ENCODE data around the gene MACROD2. TPM values are rescaled to one million over a fixed set of nuclear protein-coding genes. Genes with fewer than 3 reads are reported as not detected.

The MACROD2 gene
- polyA plus RNA-seq, 1 donor (not counting 4 experiments of a cell fraction or from before 2014, with no cell fraction given) = 0.71 TPM

- H3K79me2 ChIP-seq (ENCODE audit: control insufficient read depth, insufficient read depth, low read length) = no peaks in the 10 kb centered on the region
- H3K4me1 ChIP-seq (ENCODE audit: control insufficient read depth, extremely low read depth, insufficient read depth, low read length) = peaks cover 2% of the 10 kb centered on the region
- H3K9me1 ChIP-seq (ENCODE audit: control insufficient read depth, extremely low read depth, insufficient read depth, low read length) = no peaks in the 10 kb centered on the region
- FAIRE-seq (no peak), DNase-seq (ENCODE audit: low read depth, low spot score) (no peak)
- H3K9ac ChIP-seq (ENCODE audit: control insufficient read depth, extremely low read depth, insufficient read depth, low read length) = no peak overlapping the region
- no peaks in the 10 kb centered on the region for H4K20me1 ChIP-seq (ENCODE audit: control insufficient read depth, extremely low read depth, insufficient read depth, low read length)
- dilution Hi-C loops (cut with MboI; ENCODE audit: extremely low pct_ligation_motif_present, low sequenced_read_pairs) = no loop called here
- no peak overlapping the region for H3K27ac ChIP-seq (ENCODE audit: control insufficient read depth, insufficient read depth, low read length)
- H3K36me3 ChIP-seq (ENCODE audit: control insufficient read depth in 2 of 2, extremely low read depth in 1 of 2, insufficient read depth in 2 of 2, low read length in 2 of 2) = no peaks in the 10 kb centered on the region
- no peak overlapping the region for H2AFZ ChIP-seq (ENCODE audit: control insufficient read depth, low read length)
- TF ChIP-seq EZH2 (IDR thresholded peaks at IDR 0.05; ENCODE audit: low read length) = no peak
- TF ChIP-seq CTCF (optimal IDR thresholded peaks at IDR 0.05 in 1 of 3, IDR thresholded peaks at IDR 0.05 in 1 of 3, conservative IDR thresholded peaks at IDR 0.05 in 1 of 3; ENCODE audit: extremely low read depth in 1 of 3, insufficient read depth in 2 of 3, low read length in 3 of 3) = no peak
- no peaks in the 10 kb centered on the region for H3K9me3 ChIP-seq (ENCODE audit: control insufficient read depth, low read depth, low read length)
- no peaks in the 10 kb centered on the region for H3K27me3 ChIP-seq (ENCODE audit: control insufficient read depth, extremely low read depth, insufficient read depth, low read length)
- H3K4me3 ChIP-seq (ENCODE audit: control insufficient read depth in 2 of 3, extremely low read depth in 1 of 3, insufficient read depth in 2 of 3, low read depth in 1 of 3, low read length in 3 of 3) = no peak overlapping the region
- H3K4me2 ChIP-seq (ENCODE audit: control insufficient read depth, extremely low read depth, insufficient read depth, low read depth, low read length) = no peak overlapping the region
These were observed 418.5 kb downstream of the MACROD2 start for GRCh38 chr20:14413835-14414234.

- Histone ChIP-seq H3K4me3 (ENCODE audit: control insufficient read depth in 2 of 3, extremely low read depth in 1 of 3, insufficient read depth in 2 of 3, low read depth in 1 of 3, low read length in 3 of 3) (no peak overlapping the region), H3K27me3 (ENCODE audit: control insufficient read depth, extremely low read depth, insufficient read depth, low read length) (no peaks in the 10 kb centered on the region), H4K20me1 (ENCODE audit: control insufficient read depth, extremely low read depth, insufficient read depth, low read length) (no peaks in the 10 kb centered on the region)
These were observed 419.2 kb downstream of the MACROD2 start for GRCh38 chr20:14414560-14414959.

More at GRCh38 chr20:14414560-14414959, 419.2 kb downstream of the MACROD2 start:
- no peak overlapping the region for H3K4me2 ChIP-seq (ENCODE audit: control insufficient read depth, extremely low read depth, insufficient read depth, low read depth, low read length)
- FAIRE-seq (no peak), DNase-seq (ENCODE audit: low read depth, low spot score) (no peak)
- no peaks in the 10 kb centered on the region for H3K36me3 ChIP-seq (ENCODE audit: control insufficient read depth in 2 of 2, extremely low read depth in 1 of 2, insufficient read depth in 2 of 2, low read length in 2 of 2)
- dilution Hi-C loops (cut with MboI; ENCODE audit: extremely low pct_ligation_motif_present, low sequenced_read_pairs) = no loop called here
- H3K9me3 ChIP-seq (ENCODE audit: control insufficient read depth, low read depth, low read length) = no peaks in the 10 kb centered on the region
- H3K9me1 ChIP-seq (ENCODE audit: control insufficient read depth, extremely low read depth, insufficient read depth, low read length) = no peaks in the 10 kb centered on the region
- TF ChIP-seq EZH2 (IDR thresholded peaks at IDR 0.05; ENCODE audit: low read length) (no peak), CTCF (optimal IDR thresholded peaks at IDR 0.05 in 1 of 3, IDR thresholded peaks at IDR 0.05 in 1 of 3, conservative IDR thresholded peaks at IDR 0.05 in 1 of 3; ENCODE audit: extremely low read depth in 1 of 3, insufficient read depth in 2 of 3, low read length in 3 of 3) (no peak)
- H3K4me1 ChIP-seq (ENCODE audit: control insufficient read depth, extremely low read depth, insufficient read depth, low read length) = no peaks in the 10 kb centered on the region
- H3K9ac ChIP-seq (ENCODE audit: control insufficient read depth, extremely low read depth, insufficient read depth, low read length) = no peak overlapping the region
- no peak overlapping the region for H2AFZ ChIP-seq (ENCODE audit: control insufficient read depth, low read length)
- no peak overlapping the region for H3K27ac ChIP-seq (ENCODE audit: control insufficient read depth, insufficient read depth, low read length)
- no peaks in the 10 kb centered on the region for H3K79me2 ChIP-seq (ENCODE audit: control insufficient read depth, insufficient read depth, low read length)
